GM21367 (cell line): ENCODE results near the gene SKIL.
A peak's percentile ranks its signal among the peaks of the same experiment; 100 is the strongest.

Experiments
- ATAC-seq: cut with Tn5 transposase; IDR thresholded peaks from one replicate; pipeline ENCODE4 v1.9.1; 2021; ENCODE audit not compliant: unreplicated experiment

Gene SKIL

GRCh38 chr3:170350515-170351413, 6.8 kb upstream of the SKIL start:
- ATAC-seq: peak; percentile 46

GRCh38 chr3:170352936-170353335, 4.6 kb upstream of the SKIL start:
- ATAC-seq: peak; percentile 17

GRCh38 chr3:170353485-170353884, 4.0 kb upstream of the SKIL start:
- ATAC-seq: no peak

- ATAC-seq: no peak
Measured at GRCh38 chr3:170354760-170355159, 2.8 kb upstream of the SKIL start.

GRCh38 chr3:170355738-170356595, 1.5 kb upstream of the SKIL start:
- peak; percentile 23 for ATAC-seq

- peak; percentile 33 for ATAC-seq
Measured at GRCh38 chr3:170356596-170357175, 829 bp upstream of the SKIL start.

GRCh38 chr3:170358042-170359010, 811 bp downstream of the SKIL start:
- no peak for ATAC-seq

GRCh38 chr3:170359178-170359704, 1.7 kb downstream of the SKIL start:
- ATAC-seq: no peak

- no peak for ATAC-seq
Measured at GRCh38 chr3:170360466-170360865, 3.0 kb downstream of the SKIL start.

- ATAC-seq: no peak
Measured at GRCh38 chr3:170360916-170361315, 3.4 kb downstream of the SKIL start.

GRCh38 chr3:170361711-170362110, 4.2 kb downstream of the SKIL start:
- no peak for ATAC-seq

GRCh38 chr3:170363471-170363994, 6.0 kb downstream of the SKIL start:
- no peak for ATAC-seq

GRCh38 chr3:170364965-170365364, 7.5 kb downstream of the SKIL start:
- ATAC-seq: no peak

- no peak for ATAC-seq
Measured at GRCh38 chr3:170367797-170368196, 10.3 kb downstream of the SKIL start.

- no peak for ATAC-seq
Measured at GRCh38 chr3:170368921-170369320, 11.4 kb downstream of the SKIL start.

- ATAC-seq: no peak
Measured at GRCh38 chr3:170372190-170372879, 14.8 kb downstream of the SKIL start.

- no peak for ATAC-seq
Measured at GRCh38 chr3:170383567-170383966, 26.1 kb downstream of the SKIL start.

GRCh38 chr3:170386468-170386867, 29.0 kb downstream of the SKIL start:
- no peak for ATAC-seq

GRCh38 chr3:170387950-170388349, 30.4 kb downstream of the SKIL start:
- no peak for ATAC-seq
